KMS-11 (cell line): ENCODE measurements around the gene OPN4.

Experiments
- H2AFZ ChIP-seq: fragments of 200-600 bp; sonication (generic); 2 replicates; pipeline ENCODE4 v1.6.1; 2016; ENCODE audit warnings: antibody characterized with exemption, mixed run types, low read depth
- H3K27ac ChIP-seq: fragments of 200-600 bp; sonication (generic); 2 replicates; pipeline ENCODE4 v1.6.1; 2016; ENCODE audit warnings: mild to moderate bottlenecking, mixed run types
- H3K27me3 ChIP-seq: fragments of 200-600 bp; sonication (generic); 2 replicates; pipeline ENCODE4 v1.6.1; 2017; ENCODE audit warnings: mild to moderate bottlenecking, low read depth, mixed run types, moderate library complexity; ENCODE audit not compliant: insufficient read depth
- H3K36me3 ChIP-seq: fragments of 200-600 bp; sonication (generic); 2 replicates; pipeline ENCODE4 v1.6.1; 2017; ENCODE audit warnings: mild to moderate bottlenecking, mixed run types; ENCODE audit not compliant: insufficient read depth
- H3K4me1 ChIP-seq: fragments of 200-600 bp; sonication (generic); 2 replicates; pipeline ENCODE4 v1.6.1; 2016; ENCODE audit warnings: mild to moderate bottlenecking, low read depth, mixed run types; ENCODE audit not compliant: poor library complexity, severe bottlenecking
- H3K4me2 ChIP-seq: fragments of 200-600 bp; sonication (generic); 2 replicates; pipeline ENCODE4 v1.7.0; 2016; ENCODE audit warnings: mild to moderate bottlenecking, mixed run types
- H3K4me3 ChIP-seq: fragments of 200-600 bp; sonication (generic); IDR thresholded peaks from 2 replicates; pipeline ENCODE4 v1.6.1; 2017; ENCODE audit warnings: low read depth, low read length, mixed read lengths; ENCODE audit not compliant: insufficient read depth
- H3K79me2 ChIP-seq: fragments of 200-600 bp; sonication (generic); 2 replicates; pipeline ENCODE4 v1.6.1; 2016; ENCODE audit warnings: low read depth, mixed run types; ENCODE audit not compliant: insufficient read depth
- H3K9ac ChIP-seq: fragments of 200-600 bp; sonication (generic); 2 replicates; pipeline ENCODE4 v1.6.1; 2016; ENCODE audit warnings: mild to moderate bottlenecking, mixed run types
- H4K20me1 ChIP-seq: fragments of 200-600 bp; sonication (generic); 2 replicates; pipeline ENCODE4 v1.6.1; 2016; ENCODE audit warnings: mild to moderate bottlenecking, mixed run types; ENCODE audit not compliant: insufficient read depth
- CTCF ChIP-seq: fragments of 200-600 bp; sonication (generic); conservative IDR thresholded peaks from 2 replicates; pipeline ENCODE4 v1.6.1; 2017; ENCODE audit warnings: low read depth, mild to moderate bottlenecking, antibody characterized with exemption, low read length, moderate library complexity, mixed read lengths

Gene OPN4

GRCh38 chr10:86657396-86658011 is 3.2 kb downstream of the OPN4 start:
- no peak for TF ChIP-seq CTCF
- Histone ChIP-seq H2AFZ (no peak overlapping the region), H3K79me2 (no peaks in the 10 kb centered on the region), H3K4me1 (no peaks in the 10 kb centered on the region), H3K4me2 (no peak overlapping the region), H3K27ac (no peak overlapping the region), H3K36me3 (no peaks in the 10 kb centered on the region), H4K20me1 (no peaks in the 10 kb centered on the region), H3K4me3 (no peak overlapping the region), H3K9ac (no peak overlapping the region), H3K27me3 (no peaks in the 10 kb centered on the region)

- H3K4me2 ChIP-seq: no peak overlapping the region
- no peaks in the 10 kb centered on the region for H3K27me3 ChIP-seq
- no peak overlapping the region for H2AFZ ChIP-seq
- H3K27ac ChIP-seq: no peak overlapping the region
- H4K20me1 ChIP-seq: no peaks in the 10 kb centered on the region
- H3K4me1 ChIP-seq: no peaks in the 10 kb centered on the region
- H3K79me2 ChIP-seq: no peaks in the 10 kb centered on the region
- H3K9ac ChIP-seq: no peak overlapping the region
- H3K4me3 ChIP-seq: no peak overlapping the region
- no peak for TF ChIP-seq CTCF
- H3K36me3 ChIP-seq: no peaks in the 10 kb centered on the region
These were observed 4.0 kb downstream of the OPN4 start for GRCh38 chr10:86658261-86658741.

GRCh38 chr10:86658751-86659150 is 4.4 kb downstream of the OPN4 start:
- Histone ChIP-seq H3K9ac (no peak overlapping the region), H4K20me1 (no peaks in the 10 kb centered on the region), H3K27me3 (no peaks in the 10 kb centered on the region), H3K27ac (no peak overlapping the region), H3K4me1 (no peaks in the 10 kb centered on the region), H3K79me2 (no peaks in the 10 kb centered on the region), H2AFZ (no peak overlapping the region), H3K4me2 (no peak overlapping the region), H3K4me3 (no peak overlapping the region), H3K36me3 (no peaks in the 10 kb centered on the region)
- TF ChIP-seq CTCF: no peak

GRCh38 chr10:86659161-86659691 is 4.9 kb downstream of the OPN4 start:
- Histone ChIP-seq H3K4me2 (no peak overlapping the region), H2AFZ (no peak overlapping the region), H3K9ac (no peak overlapping the region), H3K27me3 (no peaks in the 10 kb centered on the region), H3K27ac (no peak overlapping the region), H3K4me3 (no peak overlapping the region), H3K36me3 (no peaks in the 10 kb centered on the region), H3K79me2 (no peaks in the 10 kb centered on the region), H3K4me1 (no peaks in the 10 kb centered on the region), H4K20me1 (no peaks in the 10 kb centered on the region)
- TF ChIP-seq CTCF: no peak
